K562 (cell line): ENCODE results near the gene TP53TG5. TPM values are rescaled to one million over a fixed set of nuclear protein-coding genes. Genes with fewer than 3 reads are reported as not detected.

Experiments
- ADNP ChIP-seq: fragments of 200-800 bp; sonication (Bioruptor generic); IDR thresholded peaks from 2 replicates; pipeline ENCODE4 v1.6.1; 2016; ENCODE audit warnings: missing genetic modification characterization, missing compliant biosample characterization
- C11orf30 ChIP-seq: fragments of 450-650 bp; IDR thresholded peaks from 2 replicates; pipeline ENCODE4 v1.6.1; 2016; ENCODE audit warnings: low read depth, mild to moderate bottlenecking
- CBX8 ChIP-seq: fragments of 200-600 bp; sonication (generic); IDR thresholded peaks from 2 replicates; pipeline ENCODE4 v1.6.1; 2012; ENCODE audit warnings: borderline replicate concordance, mixed run types, low read depth, mild to moderate bottlenecking, moderate library complexity, mixed read lengths, low read length, control low read depth, inconsistent platforms; ENCODE audit not compliant: poor library complexity, severe bottlenecking; ENCODE audit errors: extremely low read depth
- CXXC5 ChIP-seq: fragments of 250-450 bp; sonication (Bioruptor Pico); IDR thresholded peaks from 2 replicates; pipeline ENCODE4 v1.8.0; 2022; ENCODE audit warnings: inconsistent platforms, mild to moderate bottlenecking, moderate library complexity
- DPF2 ChIP-seq: fragments of 450-650 bp; IDR thresholded peaks from 2 replicates; pipeline ENCODE4 v1.6.1; 2016
- EGR1 ChIP-seq: fragments of 450-650 bp; conservative IDR thresholded peaks from 2 replicates; pipeline ENCODE4 v1.6.1; 2017; ENCODE audit warnings: mild to moderate bottlenecking
- FOXP4 ChIP-seq: sonication (generic); formaldehyde crosslinking; IDR thresholded peaks from 2 replicates; pipeline ENCODE4 v1.8.0; 2022; ENCODE audit warnings: mild to moderate bottlenecking, missing genetic modification reagents, borderline replicate concordance
- GATAD2A ChIP-seq: fragments of 450-650 bp; IDR thresholded peaks from 2 replicates; pipeline ENCODE4 v1.6.1; 2017
- HNRNPL ChIP-seq: fragments of 200-400 bp; formaldehyde crosslinking; IDR thresholded peaks from 2 replicates; pipeline ENCODE4 v1.6.1; 2017; ENCODE audit warnings: low read depth, mild to moderate bottlenecking, low read length
- IFI16 ChIP-seq: fragments of 250-450 bp; sonication (Bioruptor Pico); IDR thresholded peaks from 2 replicates; pipeline ENCODE4 v2.1.2; 2022; ENCODE audit warnings: mild to moderate bottlenecking, inconsistent platforms
- KLF13 ChIP-seq: fragments of 450-650 bp; IDR thresholded peaks from 2 replicates; pipeline ENCODE4 v1.6.1; 2016; ENCODE audit warnings: missing genetic modification characterization, low read depth, mild to moderate bottlenecking, missing compliant biosample characterization, moderate library complexity, borderline replicate concordance
- MITF ChIP-seq: IDR thresholded peaks from 2 replicates; pipeline ENCODE4 v1.6.1; 2014; ENCODE audit warnings: antibody characterized with exemption
- MYNN ChIP-seq, 2 experiments: sonication (generic); formaldehyde crosslinking in 1 of 2; IDR thresholded peaks; 2 replicates each; pipeline versions ENCODE4 v1.5.0 to v1.6.1; 2016 to 2020; ENCODE audit warnings: antibody characterized with exemption in 1 of 2, missing genetic modification reagents in 1 of 2
- OTX1 ChIP-seq: fragments of 450-650 bp; formaldehyde crosslinking; IDR thresholded peaks from 2 replicates; pipeline ENCODE4 v1.4.0; 2022; ENCODE audit warnings: mild to moderate bottlenecking
- RBFOX2 ChIP-seq: fragments of 200-400 bp; formaldehyde crosslinking; IDR thresholded peaks from 2 replicates; pipeline ENCODE4 v1.6.1; 2017; ENCODE audit warnings: low read depth, mild to moderate bottlenecking, low read length, moderate library complexity
- RBM34 ChIP-seq: fragments of 200-400 bp; formaldehyde crosslinking; IDR thresholded peaks from 2 replicates; pipeline ENCODE4 v1.6.1; 2018; ENCODE audit warnings: low read length, borderline replicate concordance; ENCODE audit not compliant: insufficient read depth
- RFX7 ChIP-seq: fragments of 250-450 bp; sonication (Bioruptor Pico); IDR thresholded peaks from 2 replicates; pipeline ENCODE4 v1.5.1; 2021; ENCODE audit warnings: mild to moderate bottlenecking
- RNF2 ChIP-seq: sonication (generic); IDR thresholded peaks from 2 replicates; pipeline ENCODE4 v1.6.1; 2016
- SMARCA4 ChIP-seq: fragments of 450-650 bp; IDR thresholded peaks from 2 replicates; pipeline ENCODE4 v1.6.1; 2016
- TEAD1 ChIP-seq, 2 experiments: fragments of 450-650 bp in 1 of 2; sonication (generic) in 1 of 2; formaldehyde crosslinking; IDR thresholded peaks; 2 replicates each; pipeline versions ENCODE4 v1.4.0 to v1.8.0; 2020 to 2022; ENCODE audit warnings: mild to moderate bottlenecking in 2 of 2, missing genetic modification reagents in 1 of 2
- TEAD2 ChIP-seq: fragments of 450-650 bp; IDR thresholded peaks from 2 replicates; pipeline ENCODE4 v1.6.1; 2016; ENCODE audit warnings: missing genetic modification characterization, control low read depth, missing compliant biosample characterization
- TRIM24 ChIP-seq, 2 experiments: fragments of 450-650 bp; IDR thresholded peaks; 2 replicates each; pipeline ENCODE4 v1.6.1; 2016
- ZBED1 ChIP-seq: IDR thresholded peaks from 2 replicates; pipeline ENCODE4 v1.6.1; 2014
- ZNF134 ChIP-seq: fragments of 250-450 bp; sonication (Bioruptor Pico); conservative IDR thresholded peaks from 2 replicates; pipeline ENCODE4 v1.4.0; 2020
- ZNF175 ChIP-seq: fragments of 200-800 bp; sonication (Bioruptor generic); IDR thresholded peaks from 2 replicates; pipeline ENCODE4 v1.6.1; 2016; ENCODE audit warnings: low read depth, mild to moderate bottlenecking, missing genetic modification characterization, missing compliant biosample characterization
- ZNF311 ChIP-seq: fragments of 250-450 bp; sonication (Bioruptor Pico); IDR thresholded peaks from 2 replicates; pipeline ENCODE4 v1.4.0; 2020; ENCODE audit warnings: mild to moderate bottlenecking, moderate library complexity
- ZNF57 ChIP-seq: fragments of 450-650 bp; formaldehyde crosslinking; IDR thresholded peaks from 2 replicates; pipeline ENCODE4 v1.4.0; 2020; ENCODE audit warnings: mild to moderate bottlenecking, moderate library complexity
- ZZZ3 ChIP-seq: fragments of 450-650 bp; IDR thresholded peaks from 2 replicates; pipeline ENCODE4 v1.6.1; 2016; ENCODE audit warnings: antibody characterized with exemption, mild to moderate bottlenecking, moderate library complexity
- polyA plus RNA-seq, 8 experiments: library from polyadenylated mRNA; depleted of rRNA in 4 of 8; stranded (reverse) in 5 of 8; unstranded in 3 of 8; fragments of >200 nt; fragmentation: Nextera tagmentation in 2 of 8; fragmentation: Illumina TruSeq in 1 of 8; extraction: Ambion mirVana in 2 of 8; extraction: Trizol in 1 of 8; gene quantifications; 2 replicates each; pipeline versions ENCODE4 v1.2.1 to v1.2.3, GENCODE V29; 2011 to 2014; ENCODE audit warnings: inconsistent platforms in 1 of 8, missing spikeins in 1 of 8
- total RNA-seq, 7 experiments: library from RNA; depleted of rRNA in 6 of 7; stranded (reverse); fragments of >200 nt in 6 of 7; fragmentation: Illumina TruSeq in 2 of 7; extraction: Trizol in 2 of 7; gene quantifications; 2 replicates each; pipeline versions ENCODE4 v1.2.1 to v1.2.3, GENCODE V29; 2011 to 2021; ENCODE audit warnings: low replicate concordance in 1 of 7
- TF ChIP-seq, protein P1 (sequence below): IDR thresholded peaks from 2 replicates; pipeline ENCODE4 v1.6.1; 2011; ENCODE audit not compliant: insufficient read length; ENCODE audit errors: extremely low read depth

TP53TG5 gene
- total and polyA plus RNA-seq, 9 of the 15 experiments (the other 6 are each of a cell fraction or from before 2014, with no cell fraction given): 0.04 to 0.05 (median 0.04) TPM; not detected in 6

- no peak for TF ChIP-seq RBM34
- no peak; the same call in 1 of the 2 replicates for TF ChIP-seq ZNF175 (CRISPR knock-in tag)
- no peak for TF ChIP-seq TEAD1 (CRISPR knock-in tag; IDR thresholded peaks at IDR 0.05)
- TF ChIP-seq CBX8: no peak
- no peak for TF ChIP-seq MITF
- TF ChIP-seq OTX1 (CRISPR knock-in tag): no peak
- TF ChIP-seq TRIM24 (IDR thresholded peaks at IDR 0.05): no peak
- no peak for TF ChIP-seq ZBED1
- no peak for TF ChIP-seq HNRNPL
- TF ChIP-seq C11orf30: no peak
- TF ChIP-seq ZNF134 (CRISPR knock-in tag): no peak
- no peak for TF ChIP-seq TEAD2 (tag)
- TF ChIP-seq MYNN (IDR thresholded peaks at IDR 0.05): no peak
- no peak for TF ChIP-seq MYNN (CRISPR knock-in tag; IDR thresholded peaks at IDR 0.05)
- TF ChIP-seq GATAD2A: 0 out of 2 replicates have a peak, but pooled peaks have one; percentile 19
- no peak for TF ChIP-seq RBFOX2
- no peak for TF ChIP-seq FOXP4
- no peak for TF ChIP-seq ZNF57 (CRISPR knock-in tag)
- TF ChIP-seq EGR1: no peak
- no peak for TF ChIP-seq KLF13 (tag)
- TF ChIP-seq DPF2: peak; percentile 32
- no peak for TF ChIP-seq ZZZ3
- TF ChIP-seq CXXC5 (CRISPR knock-in tag): no peak; the same call in 1 of the 2 replicates
- no peak for TF ChIP-seq IFI16 (CRISPR knock-in tag)
- TF ChIP-seq ADNP: no peak
- TF ChIP-seq, protein P1, sequence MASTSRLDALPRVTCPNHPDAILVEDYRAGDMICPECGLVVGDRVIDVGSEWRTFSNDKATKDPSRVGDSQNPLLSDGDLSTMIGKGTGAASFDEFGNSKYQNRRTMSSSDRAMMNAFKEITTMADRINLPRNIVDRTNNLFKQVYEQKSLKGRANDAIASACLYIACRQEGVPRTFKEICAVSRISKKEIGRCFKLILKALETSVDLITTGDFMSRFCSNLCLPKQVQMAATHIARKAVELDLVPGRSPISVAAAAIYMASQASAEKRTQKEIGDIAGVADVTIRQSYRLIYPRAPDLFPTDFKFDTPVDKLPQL: no peak
- no peak for TF ChIP-seq RNF2
- TF ChIP-seq ZNF311 (CRISPR knock-in tag): no peak
- no peak; the same call in 1 of the 2 replicates for TF ChIP-seq SMARCA4
- no peak for TF ChIP-seq RFX7 (CRISPR knock-in tag)
These were observed 34.5 kb downstream of the TP53TG5 start (continued) for GRCh38 chr20:45343532-45344167.
